Stimulated activated CD8-positive, alpha-beta memory T cell treated with anti-CD3 and anti-CD28 coated beads, Interleukin-7, amount 100 ng/mL, for 1 hour (primary cell): ENCODE measurements around the gene POU2F2.
A peak's percentile ranks its signal among the peaks of the same experiment; 100 is the strongest.

Experiments
- DNase-seq, 2 donors: peaks; one replicate each; pipeline ENCODE4 v3.0.0-alpha.2; 2020; ENCODE audit warnings: low read depth in 2 of 2

The POU2F2 gene

DNA sequence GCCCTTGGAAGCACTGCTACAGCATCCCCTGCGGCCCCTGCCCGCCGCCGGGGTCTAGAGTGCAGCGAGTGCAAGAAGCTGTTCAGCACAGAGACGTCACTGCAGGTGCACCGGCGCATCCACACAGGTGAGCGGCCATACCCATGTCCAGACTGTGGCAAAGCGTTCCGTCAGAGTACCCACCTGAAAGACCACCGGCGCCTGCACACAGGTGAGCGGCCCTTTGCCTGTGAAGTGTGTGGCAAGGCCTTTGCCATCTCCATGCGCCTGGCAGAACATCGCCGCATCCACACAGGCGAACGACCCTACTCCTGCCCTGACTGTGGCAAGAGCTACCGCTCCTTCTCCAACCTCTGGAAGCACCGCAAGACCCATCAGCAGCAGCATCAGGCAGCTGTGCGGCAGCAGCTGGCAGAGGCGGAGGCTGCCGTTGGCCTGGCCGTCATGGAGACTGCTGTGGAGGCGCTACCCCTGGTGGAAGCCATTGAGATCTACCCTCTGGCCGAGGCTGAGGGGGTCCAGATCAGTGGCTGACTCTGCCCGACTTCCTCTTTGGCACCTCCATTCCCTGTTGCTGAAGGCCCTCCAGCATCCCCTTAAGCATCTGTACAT, 51.4 kb downstream of the POU2F2 start:
- DNase-seq, result no peak

GRCh38 chr19:42079886-42080763, 52.1 kb downstream of the POU2F2 start:
- DNase-seq, result no peak

GRCh38 chr19:42079276-42079669, 53.0 kb downstream of the POU2F2 start:
- no peak for DNase-seq

DNA sequence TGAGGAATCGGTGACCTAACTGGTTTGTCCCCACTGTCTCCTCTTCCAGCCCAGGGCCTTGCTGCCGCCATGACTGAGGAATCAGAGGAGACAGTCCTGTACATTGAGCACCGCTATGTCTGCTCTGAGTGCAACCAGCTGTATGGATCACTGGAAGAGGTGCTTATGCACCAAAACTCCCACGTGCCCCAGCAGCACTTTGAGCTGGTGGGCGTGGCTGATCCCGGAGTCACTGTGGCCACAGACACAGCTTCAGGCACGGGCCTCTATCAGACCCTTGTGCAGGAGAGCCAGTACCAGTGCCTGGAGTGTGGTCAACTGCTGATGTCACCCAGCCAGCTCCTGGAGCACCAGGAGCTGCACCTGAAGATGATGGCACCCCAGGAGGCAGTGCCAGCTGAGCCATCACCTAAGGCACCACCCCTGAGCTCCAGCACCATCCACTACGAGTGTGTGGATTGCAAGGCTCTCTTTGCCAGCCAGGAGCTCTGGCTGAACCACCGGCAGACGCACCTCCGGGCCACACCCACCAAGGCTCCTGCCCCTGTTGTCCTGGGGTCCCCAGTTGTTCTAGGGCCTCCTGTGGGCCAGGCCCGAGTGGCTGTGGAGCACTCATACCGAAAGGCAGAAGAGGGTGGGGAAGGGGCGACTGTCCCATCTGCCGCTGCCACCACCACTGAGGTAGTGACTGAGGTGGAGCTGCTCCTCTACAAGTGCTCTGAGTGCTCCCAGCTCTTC, 53.5 kb downstream of the POU2F2 start:
- no peak for DNase-seq

DNA sequence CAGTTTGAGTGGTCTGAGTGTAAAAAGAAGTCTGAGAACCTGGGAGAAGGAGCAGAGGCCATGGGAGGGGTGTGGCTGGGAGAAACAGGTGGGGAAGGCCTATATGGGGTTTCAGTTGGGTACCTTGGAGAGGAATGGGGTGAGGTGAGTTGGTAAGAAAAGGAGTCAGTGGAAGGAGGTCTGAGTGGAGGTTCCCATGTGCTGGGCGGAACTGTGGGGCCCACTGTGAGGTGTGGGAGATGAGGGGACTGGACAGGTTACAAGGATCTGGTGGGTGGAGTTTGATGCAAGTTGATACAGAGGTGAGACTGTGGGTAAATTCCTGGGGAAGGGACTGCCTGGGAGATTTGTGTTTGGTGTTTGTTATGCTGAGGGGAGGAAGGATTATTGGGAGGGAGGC, 54.2 kb downstream of the POU2F2 start:
- DNase-seq, result no peak

DNA sequence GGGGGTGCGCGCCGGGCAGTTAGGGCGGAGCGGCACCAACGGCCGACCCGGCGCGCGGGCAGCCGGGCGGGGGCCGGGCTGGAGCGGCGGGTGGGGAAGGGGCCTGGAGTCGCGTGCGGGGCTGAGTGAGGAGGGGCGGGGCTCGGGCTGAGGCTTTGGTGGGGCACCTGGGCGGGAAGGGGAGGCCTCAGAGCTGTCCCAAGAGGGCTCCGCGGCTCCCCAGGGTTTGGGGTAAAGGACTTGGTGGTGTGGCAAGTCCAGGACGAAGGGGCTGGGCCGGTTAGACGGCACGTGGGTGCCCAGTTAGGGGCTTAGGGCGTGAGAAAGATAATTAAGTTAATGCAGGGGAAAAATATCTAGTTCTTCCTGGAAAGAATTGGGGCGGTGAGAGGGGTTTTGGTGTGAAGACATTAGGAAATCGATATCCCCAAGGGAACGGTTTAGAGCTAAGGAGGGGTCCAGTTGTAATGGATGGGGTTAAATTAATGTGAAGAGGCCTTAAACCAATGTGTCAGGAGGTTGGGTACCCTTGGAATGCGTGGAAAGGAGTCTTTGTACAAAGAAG, 55.8 kb downstream of the POU2F2 start:
- peak in 1 of 2 donors; percentile 6 for DNase-seq

DNA sequence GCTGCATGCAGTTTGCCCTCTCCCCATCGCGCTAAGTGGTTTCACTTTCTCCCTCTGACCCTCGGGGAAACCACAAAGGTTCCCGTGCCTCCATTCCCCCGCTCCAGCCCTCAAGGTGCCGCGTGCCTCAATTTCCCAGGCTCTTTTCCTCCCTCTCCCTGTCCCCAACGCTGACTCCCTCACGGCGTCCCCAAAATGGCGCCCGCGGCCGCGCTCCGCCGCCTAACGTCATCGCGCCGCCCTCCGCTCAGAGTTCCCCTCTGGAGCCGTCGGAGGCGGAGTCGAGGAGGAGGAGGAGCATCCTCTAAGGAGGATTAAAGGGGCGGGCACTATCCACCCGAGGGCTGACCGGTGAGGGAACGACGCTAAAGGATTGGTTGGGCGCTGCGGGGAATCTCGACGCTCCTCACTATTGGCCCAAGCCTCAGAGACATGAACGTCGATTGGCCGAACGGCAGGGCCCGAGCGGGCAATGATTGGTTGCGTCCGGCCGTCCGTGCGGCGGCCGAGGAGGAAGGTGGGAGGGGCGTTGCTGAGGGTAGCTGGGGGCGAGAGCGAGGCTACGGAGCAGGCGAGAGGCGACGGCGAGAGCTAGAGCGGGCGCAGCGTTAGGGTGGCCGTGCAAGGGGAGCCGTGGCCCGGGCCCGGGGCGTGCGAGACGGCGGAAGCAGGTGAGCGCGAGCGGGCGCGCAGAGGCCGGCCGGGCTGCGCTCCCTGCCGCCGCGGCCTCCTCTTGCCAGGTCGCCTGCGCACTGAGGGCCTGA, 56.4 kb downstream of the POU2F2 start, which contains the start of gene ZNF574:
ZNF574 (plus strand) TSS at position 551 of the 764 bp plus-strand sequence. CDS start 2,441 bp downstream, outside the sequence.
- peak; percentile 93 to 96 for DNase-seq

GRCh38 chr19:42075364-42075615, 57.0 kb downstream of the POU2F2 start:
- DNase-seq, result no peak

GRCh38 chr19:42074513-42075363, 57.5 kb downstream of the POU2F2 start:
- no peak for DNase-seq

DNA sequence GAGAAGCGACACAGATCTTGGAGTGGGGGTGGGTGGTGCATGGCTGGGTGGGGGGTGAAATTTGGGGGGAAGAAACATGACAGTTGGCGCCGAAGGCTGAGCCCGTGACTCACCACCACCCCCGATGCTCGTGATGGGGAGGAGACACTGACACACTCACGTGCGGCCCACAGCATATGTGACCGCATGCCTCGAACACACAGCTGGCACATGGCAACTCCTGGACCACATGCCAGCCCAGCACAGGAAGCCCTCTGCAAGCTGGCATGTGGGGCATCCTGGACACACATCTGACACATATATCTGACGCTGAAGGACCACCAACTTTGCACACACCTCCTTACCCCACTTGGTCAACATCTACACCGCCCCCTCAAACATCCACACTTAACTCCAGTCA, 61.0 kb downstream of the POU2F2 start:
- no peak for DNase-seq

- DNase-seq, result no peak
Observed at GRCh38 chr19:42069619-42070351, 62.5 kb downstream of the POU2F2 start, which contains the start of gene GRIK5. Gene GRIK5, minus strand, starts transcription at chr19:42070206. Its CDS starts 4,436 bp downstream, at chr19:42065770.

GRCh38 chr19:42068756-42069571, 63.3 kb downstream of the POU2F2 start:
- DNase-seq, result no peak

DNA sequence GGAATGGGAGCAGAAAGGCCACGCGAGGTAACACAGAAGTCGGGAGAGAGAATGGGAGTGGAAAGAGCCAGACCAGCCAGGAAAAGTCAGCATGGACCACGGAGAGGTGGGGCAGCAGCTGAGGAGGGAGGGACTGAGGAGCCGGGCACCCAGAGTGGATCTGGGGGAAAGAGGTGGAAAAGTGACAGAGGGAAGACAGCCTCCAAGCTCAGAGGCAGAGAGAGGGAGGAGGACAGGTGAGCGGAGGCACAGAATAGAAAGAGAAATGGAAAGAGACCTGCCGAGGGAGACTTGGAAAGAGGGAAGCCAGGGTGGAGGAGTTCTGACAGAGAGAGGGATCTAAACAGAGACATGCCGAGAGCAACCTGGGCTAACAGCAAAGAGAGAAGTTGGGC, 63.9 kb downstream of the POU2F2 start:
- no peak for DNase-seq

DNA sequence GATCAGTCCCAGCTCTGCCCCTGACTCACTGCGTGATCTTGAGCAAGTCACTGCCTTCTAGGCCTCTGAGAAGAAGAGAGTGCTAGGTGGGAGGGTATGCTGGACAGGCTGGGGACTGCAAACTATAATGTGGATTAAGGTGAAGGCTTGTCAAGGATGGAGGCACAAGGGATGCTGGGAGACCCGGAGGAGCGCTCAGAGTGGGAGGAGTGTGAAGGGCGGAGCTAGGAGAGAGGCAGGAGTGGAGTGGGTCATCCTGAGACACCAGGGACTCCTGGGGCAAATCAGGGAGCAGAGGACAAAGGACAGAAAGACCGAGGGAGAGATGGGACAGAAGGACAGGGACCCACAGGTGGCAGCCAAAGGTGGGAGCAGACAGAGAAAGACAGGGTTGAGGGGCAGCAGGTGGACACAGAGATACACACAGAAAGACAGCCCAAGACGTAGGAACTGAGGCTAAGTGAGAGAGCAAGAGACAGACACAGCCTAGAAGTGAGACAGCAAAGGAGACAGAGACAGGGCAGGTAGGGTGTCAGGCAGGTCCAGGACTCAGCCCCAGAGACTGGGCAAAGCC, 64.8 kb downstream of the POU2F2 start:
- no peak for DNase-seq

DNA sequence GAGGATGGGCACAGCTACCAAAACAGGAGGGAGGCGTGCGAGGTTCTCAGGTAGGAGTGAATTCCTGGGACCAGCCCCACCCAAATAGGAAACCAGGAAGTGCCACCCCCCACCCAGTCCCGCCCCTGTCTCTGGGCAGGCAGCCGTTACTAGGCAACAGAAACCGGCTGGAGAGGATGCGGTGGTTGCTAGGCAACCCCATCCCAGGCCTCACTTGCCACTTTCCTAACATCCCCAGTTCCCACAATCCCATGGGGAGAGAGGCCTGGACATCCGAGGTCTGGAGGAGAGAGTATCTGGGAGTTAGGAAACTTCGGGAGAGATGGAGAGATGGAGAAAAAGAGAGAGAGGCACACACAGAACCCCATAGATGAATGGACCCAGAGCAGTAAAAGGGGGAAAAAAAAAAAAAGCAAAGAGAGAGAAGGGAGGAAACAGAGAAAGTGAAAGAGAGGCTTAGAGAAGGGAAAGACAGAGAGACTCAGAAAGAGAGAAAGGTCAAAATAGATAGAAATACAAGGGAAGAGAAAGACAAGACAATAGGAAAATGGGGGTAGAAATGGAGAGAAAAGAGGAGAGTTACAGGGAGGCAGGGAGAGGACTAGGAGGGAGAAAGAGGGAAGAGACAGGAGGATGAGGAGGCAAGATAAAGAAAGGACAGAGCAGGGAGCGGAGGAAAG, 66.0 kb downstream of the POU2F2 start:
- no peak for DNase-seq

DNA sequence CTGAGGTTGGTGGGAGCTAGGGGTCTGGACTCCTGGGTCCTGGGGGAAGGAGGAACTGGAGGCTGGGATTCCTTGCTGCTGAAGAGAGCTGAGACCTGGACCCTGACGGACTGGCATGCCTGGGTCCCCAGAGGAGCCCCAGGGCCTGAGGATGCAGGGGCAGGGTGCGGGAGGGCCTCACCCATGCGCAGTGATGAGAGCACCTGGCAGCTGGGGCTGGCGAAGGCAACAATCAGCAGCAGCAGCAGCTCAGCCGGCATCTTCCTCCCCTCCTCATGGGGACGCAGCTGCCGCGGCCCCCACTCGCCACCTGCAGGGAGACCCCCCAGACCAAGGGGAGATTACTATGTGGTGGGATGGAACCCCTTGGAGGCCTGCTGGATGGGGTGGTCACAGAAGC, 66.7 kb downstream of the POU2F2 start:
- DNase-seq, result no peak

GRCh38 chr19:42065051-42065450, 67.2 kb downstream of the POU2F2 start:
- no peak for DNase-seq

GRCh38 chr19:42064432-42064831, 67.8 kb downstream of the POU2F2 start:
- DNase-seq, result no peak
